Measurements from ENCODE around the gene ASCL5.

The ASCL5 gene

GRCh38 chr1:201137579-201138310 is 10.8 kb upstream of the ASCL5 start:
- TF ChIP-seq TEAD4 (IDR thresholded peaks at IDR 0.05) (no peak), EGR1 (IDR thresholded peaks at IDR 0.05) (no peak), TAF1 (IDR thresholded peaks at IDR 0.05; ENCODE audit: low read depth) (no peak), YY1 (IDR thresholded peaks at IDR 0.05; ENCODE audit: low read depth) (no peak), CREB1 (IDR thresholded peaks at IDR 0.05; ENCODE audit: low read depth) (no peak), EP300 (IDR thresholded peaks at IDR 0.05; ENCODE audit: borderline replicate concordance) (no peak), FOXM1 (IDR thresholded peaks at IDR 0.05; ENCODE audit: borderline replicate concordance, low read depth) (no peak), NFIC (IDR thresholded peaks at IDR 0.05) (no peak), USF1 (IDR thresholded peaks at IDR 0.05) (no peak), TCF12 (IDR thresholded peaks at IDR 0.05; ENCODE audit: low read depth) (no peak), CEBPB (IDR thresholded peaks at IDR 0.05) (no peak), ZBTB7A (IDR thresholded peaks at IDR 0.05; ENCODE audit: low read depth) (no peak), RAD21 (IDR thresholded peaks at IDR 0.05; ENCODE audit: low read depth) (no peak)
- TF ChIP-seq, protein P1, sequence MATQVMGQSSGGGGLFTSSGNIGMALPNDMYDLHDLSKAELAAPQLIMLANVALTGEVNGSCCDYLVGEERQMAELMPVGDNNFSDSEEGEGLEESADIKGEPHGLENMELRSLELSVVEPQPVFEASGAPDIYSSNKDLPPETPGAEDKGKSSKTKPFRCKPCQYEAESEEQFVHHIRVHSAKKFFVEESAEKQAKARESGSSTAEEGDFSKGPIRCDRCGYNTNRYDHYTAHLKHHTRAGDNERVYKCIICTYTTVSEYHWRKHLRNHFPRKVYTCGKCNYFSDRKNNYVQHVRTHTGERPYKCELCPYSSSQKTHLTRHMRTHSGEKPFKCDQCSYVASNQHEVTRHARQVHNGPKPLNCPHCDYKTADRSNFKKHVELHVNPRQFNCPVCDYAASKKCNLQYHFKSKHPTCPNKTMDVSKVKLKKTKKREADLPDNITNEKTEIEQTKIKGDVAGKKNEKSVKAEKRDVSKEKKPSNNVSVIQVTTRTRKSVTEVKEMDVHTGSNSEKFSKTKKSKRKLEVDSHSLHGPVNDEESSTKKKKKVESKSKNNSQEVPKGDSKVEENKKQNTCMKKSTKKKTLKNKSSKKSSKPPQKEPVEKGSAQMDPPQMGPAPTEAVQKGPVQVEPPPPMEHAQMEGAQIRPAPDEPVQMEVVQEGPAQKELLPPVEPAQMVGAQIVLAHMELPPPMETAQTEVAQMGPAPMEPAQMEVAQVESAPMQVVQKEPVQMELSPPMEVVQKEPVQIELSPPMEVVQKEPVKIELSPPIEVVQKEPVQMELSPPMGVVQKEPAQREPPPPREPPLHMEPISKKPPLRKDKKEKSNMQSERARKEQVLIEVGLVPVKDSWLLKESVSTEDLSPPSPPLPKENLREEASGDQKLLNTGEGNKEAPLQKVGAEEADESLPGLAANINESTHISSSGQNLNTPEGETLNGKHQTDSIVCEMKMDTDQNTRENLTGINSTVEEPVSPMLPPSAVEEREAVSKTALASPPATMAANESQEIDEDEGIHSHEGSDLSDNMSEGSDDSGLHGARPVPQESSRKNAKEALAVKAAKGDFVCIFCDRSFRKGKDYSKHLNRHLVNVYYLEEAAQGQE (IDR thresholded peaks at IDR 0.05; ENCODE audit: low read depth), result no peak
- TF ChIP-seq, protein P2, sequence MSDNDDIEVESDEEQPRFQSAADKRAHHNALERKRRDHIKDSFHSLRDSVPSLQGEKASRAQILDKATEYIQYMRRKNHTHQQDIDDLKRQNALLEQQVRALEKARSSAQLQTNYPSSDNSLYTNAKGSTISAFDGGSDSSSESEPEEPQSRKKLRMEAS (IDR thresholded peaks at IDR 0.05), result no peak

GRCh38 chr1:201137024-201137392 is 10.0 kb upstream of the ASCL5 start:
- TF ChIP-seq ZBTB7A (IDR thresholded peaks at IDR 0.05; ENCODE audit: low read depth) (no peak), NFIC (IDR thresholded peaks at IDR 0.05) (no peak), FOXM1 (IDR thresholded peaks at IDR 0.05; ENCODE audit: borderline replicate concordance, low read depth) (no peak), RAD21 (IDR thresholded peaks at IDR 0.05; ENCODE audit: low read depth) (no peak), TEAD4 (IDR thresholded peaks at IDR 0.05) (no peak), YY1 (IDR thresholded peaks at IDR 0.05; ENCODE audit: low read depth) (no peak), EGR1 (IDR thresholded peaks at IDR 0.05) (no peak), USF1 (IDR thresholded peaks at IDR 0.05) (no peak), TCF12 (IDR thresholded peaks at IDR 0.05; ENCODE audit: low read depth) (no peak), TAF1 (IDR thresholded peaks at IDR 0.05; ENCODE audit: low read depth) (no peak), EP300 (IDR thresholded peaks at IDR 0.05; ENCODE audit: borderline replicate concordance) (no peak), CREB1 (IDR thresholded peaks at IDR 0.05; ENCODE audit: low read depth) (no peak), CEBPB (IDR thresholded peaks at IDR 0.05) (no peak)
- TF ChIP-seq, protein P2 (IDR thresholded peaks at IDR 0.05), result no peak
- TF ChIP-seq, protein P1 (IDR thresholded peaks at IDR 0.05; ENCODE audit: low read depth), result no peak

DNA sequence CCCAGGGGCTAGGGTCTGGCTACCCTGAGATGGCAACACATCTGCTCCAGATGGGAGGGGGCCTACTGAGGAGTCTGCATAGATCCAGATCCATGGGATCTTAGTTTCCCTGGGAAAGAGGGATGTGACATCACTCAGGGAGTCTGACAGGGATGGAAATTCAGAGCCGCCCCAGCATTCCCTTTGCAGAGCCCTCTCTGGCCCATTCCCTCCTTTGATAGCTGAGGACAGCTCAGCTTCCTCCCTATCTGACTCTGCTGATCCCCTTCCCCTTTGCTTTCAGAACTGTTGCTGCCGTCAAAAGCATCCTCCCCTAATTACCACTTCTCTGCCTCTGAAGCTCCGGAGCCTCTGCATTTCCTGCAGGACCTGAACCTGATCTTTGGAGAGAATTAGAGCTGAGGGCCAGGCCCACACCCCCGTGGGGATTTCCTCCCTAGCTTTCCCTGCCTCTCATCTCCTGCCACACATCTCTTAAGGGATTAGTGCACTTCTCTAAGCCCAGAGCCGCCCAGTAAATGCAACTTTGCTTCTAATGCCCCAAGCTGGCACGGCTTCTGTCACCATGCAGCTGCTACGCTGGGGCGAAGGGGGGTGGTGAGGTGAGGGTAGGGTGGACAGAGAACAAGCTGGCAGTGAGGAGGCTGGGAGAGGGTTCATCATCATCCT is 9.5 kb upstream of the ASCL5 start:
- TF ChIP-seq FOXM1 (IDR thresholded peaks at IDR 0.05; ENCODE audit: borderline replicate concordance, low read depth), result no peak

GRCh38 chr1:201134405-201134804 is 7.4 kb upstream of the ASCL5 start:
- no peak for TF ChIP-seq FOXM1 (IDR thresholded peaks at IDR 0.05; ENCODE audit: borderline replicate concordance, low read depth)
- no peak for TF ChIP-seq TCF12 (IDR thresholded peaks at IDR 0.05; ENCODE audit: low read depth)
- TF ChIP-seq, protein P1 (IDR thresholded peaks at IDR 0.05; ENCODE audit: low read depth), result no peak
- TF ChIP-seq, protein P2 (IDR thresholded peaks at IDR 0.05), result no peak
